Upper lobe of left lung (tissue), 4 donors: ENCODE measurements around the gene KLK15.

Experiments
- CTCF ChIP-seq, 6 experiments: fragments of 450-650 bp in 4 of 6; fragments of 200-600 bp in 2 of 6; sonication (generic) in 2 of 6; IDR thresholded peaks; one replicate each; pipeline ENCODE4 v1.5.1; 2016 to 2019; ENCODE audit warnings: antibody characterized with exemption in 6 of 6
- EP300 ChIP-seq, 4 donors: sonication (generic); formaldehyde crosslinking; IDR thresholded peaks; one replicate each; pipeline ENCODE4 v1.5.1; 2017; ENCODE audit warnings: antibody characterized with exemption in 4 of 4, control low read depth in 2 of 4
- POLR2A ChIP-seq, 4 donors: fragments of 450-650 bp; IDR thresholded peaks; one replicate each; pipeline ENCODE4 v1.5.1; 2016 to 2017; ENCODE audit warnings: antibody characterized with exemption in 4 of 4, mild to moderate bottlenecking in 2 of 4

- no peak for TF ChIP-seq CTCF (IDR thresholded peaks at IDR 0.05)
- no peak for TF ChIP-seq POLR2A (IDR thresholded peaks at IDR 0.05)
- TF ChIP-seq EP300 (IDR thresholded peaks at IDR 0.05) = no peak
These were observed 37.2 kb upstream of the KLK15 start for GRCh38 chr19:50870417-50871089.
